ENCODE data around the gene SCAF4.

GRCh38 chr21:31698461-31698860, 33.5 kb downstream of the SCAF4 start:
- no peak for TF ChIP-seq RAD21 (IDR thresholded peaks at IDR 0.05; ENCODE audit: low read depth)
- no peak for TF ChIP-seq CREB1 (IDR thresholded peaks at IDR 0.05; ENCODE audit: low read depth)
- TF ChIP-seq YY1 (IDR thresholded peaks at IDR 0.05; ENCODE audit: low read depth) = no peak
- no peak for TF ChIP-seq TAF1 (IDR thresholded peaks at IDR 0.05; ENCODE audit: low read depth)
- no peak for TF ChIP-seq MAX (IDR thresholded peaks at IDR 0.05)
- no peak for TF ChIP-seq FOXM1 (IDR thresholded peaks at IDR 0.05; ENCODE audit: borderline replicate concordance, low read depth)
- TF ChIP-seq REST (IDR thresholded peaks at IDR 0.05; ENCODE audit: low read depth) = no peak
- TF ChIP-seq EP300 (IDR thresholded peaks at IDR 0.05; ENCODE audit: borderline replicate concordance) = no peak
- no peak for TF ChIP-seq EGR1 (IDR thresholded peaks at IDR 0.05)
- TF ChIP-seq CEBPB (IDR thresholded peaks at IDR 0.05) = no peak
